GM19468 (cell line): ENCODE data around the gene ANO6.

Experiments
- ATAC-seq: cut with Tn5 transposase; IDR thresholded peaks from one replicate; pipeline ENCODE4 v1.9.1; 2021; ENCODE audit warnings: mild to moderate bottlenecking, moderate library complexity, moderate number of reproducible peaks; ENCODE audit not compliant: unreplicated experiment; ENCODE audit errors: extremely low read depth

ANO6 gene

GRCh38 chr12:45337835-45338234 is 121.9 kb downstream of the ANO6 start:
- no peak for ATAC-seq

DNA sequence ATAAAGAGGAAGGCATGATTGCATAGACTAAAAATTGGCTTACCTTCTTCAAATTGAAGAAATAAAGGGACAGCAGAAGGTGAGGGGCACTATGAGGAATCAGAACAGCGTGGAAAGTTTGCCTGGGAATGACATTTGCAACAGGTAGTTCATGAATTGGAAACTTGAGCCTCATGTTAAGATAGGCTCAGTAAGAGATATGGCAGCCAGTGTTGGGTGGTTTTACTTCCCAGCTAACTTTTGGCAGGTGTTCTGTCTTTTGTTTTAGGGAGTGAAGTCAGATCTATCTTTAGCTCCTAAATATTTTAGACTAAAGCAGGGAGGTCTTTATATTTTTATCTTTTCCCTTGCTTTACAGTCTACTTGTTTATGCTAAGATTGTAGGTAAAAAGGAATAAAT is 122.4 kb downstream of the ANO6 start:
- no peak for ATAC-seq

- no peak for ATAC-seq
Observed at GRCh38 chr12:45339035-45339434, 123.1 kb downstream of the ANO6 start.

DNA sequence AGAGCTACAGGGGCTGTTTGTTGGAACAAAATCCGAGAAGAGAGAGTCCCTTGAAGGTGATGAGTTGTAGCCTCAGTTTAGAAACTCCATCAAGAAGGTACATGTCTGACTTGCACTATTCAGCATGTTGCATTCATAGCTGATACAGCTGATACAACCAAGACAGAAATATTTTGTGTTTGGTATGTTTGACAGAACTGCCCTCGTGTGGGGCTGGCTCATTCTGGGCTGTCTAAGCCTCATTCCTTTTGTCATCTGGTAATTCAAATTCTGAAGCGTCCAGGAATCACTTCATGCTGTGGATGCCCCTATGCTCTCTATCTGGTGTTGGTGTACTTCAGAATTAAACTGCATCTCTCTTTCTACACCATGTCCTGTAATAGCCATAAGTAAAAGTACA is 126.3 kb downstream of the ANO6 start:
- no peak for ATAC-seq

GRCh38 chr12:45342848-45343247 is 127.0 kb downstream of the ANO6 start:
- ATAC-seq, result no peak

- no peak for ATAC-seq
Observed at GRCh38 chr12:45343269-45344051, 127.6 kb downstream of the ANO6 start.

DNA sequence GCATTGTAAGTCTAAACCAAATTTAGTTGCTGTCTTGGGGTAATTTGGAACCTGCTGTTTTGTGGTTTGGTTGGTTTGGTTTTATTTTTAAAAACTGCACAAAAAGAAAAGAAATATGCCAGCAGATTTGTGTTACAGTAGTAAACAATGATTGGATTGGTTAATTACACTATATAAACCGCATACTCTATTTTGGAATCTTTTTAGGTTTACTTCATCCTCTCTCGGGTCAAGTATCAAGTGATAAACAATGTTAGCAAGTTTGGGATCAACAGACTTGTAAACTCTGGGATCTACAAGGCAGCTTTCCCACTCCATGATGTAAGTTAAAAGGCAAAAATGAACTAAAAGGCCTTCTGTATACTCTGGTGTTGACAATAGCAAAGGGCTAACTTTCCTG is 132.4 kb downstream of the ANO6 start:
- no peak for ATAC-seq

DNA sequence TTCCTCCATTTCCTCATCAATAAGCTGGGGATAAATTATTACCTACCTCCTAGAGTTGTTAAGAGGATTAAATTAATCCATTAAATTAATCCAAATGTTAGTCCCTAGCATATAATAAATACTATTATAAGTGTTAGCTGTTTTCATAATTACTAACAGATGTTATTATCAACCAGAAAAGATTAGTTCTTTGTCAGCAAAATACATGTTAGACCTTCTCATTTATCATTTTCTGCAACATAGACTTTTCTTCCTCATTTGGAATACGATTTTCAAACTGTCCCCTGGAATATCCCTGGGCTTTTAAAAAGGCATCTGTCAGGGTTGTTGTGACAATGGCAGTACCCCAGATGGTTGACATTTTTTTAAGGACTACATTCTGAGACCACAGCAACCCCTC is 133.1 kb downstream of the ANO6 start:
- ATAC-seq, result no peak

DNA sequence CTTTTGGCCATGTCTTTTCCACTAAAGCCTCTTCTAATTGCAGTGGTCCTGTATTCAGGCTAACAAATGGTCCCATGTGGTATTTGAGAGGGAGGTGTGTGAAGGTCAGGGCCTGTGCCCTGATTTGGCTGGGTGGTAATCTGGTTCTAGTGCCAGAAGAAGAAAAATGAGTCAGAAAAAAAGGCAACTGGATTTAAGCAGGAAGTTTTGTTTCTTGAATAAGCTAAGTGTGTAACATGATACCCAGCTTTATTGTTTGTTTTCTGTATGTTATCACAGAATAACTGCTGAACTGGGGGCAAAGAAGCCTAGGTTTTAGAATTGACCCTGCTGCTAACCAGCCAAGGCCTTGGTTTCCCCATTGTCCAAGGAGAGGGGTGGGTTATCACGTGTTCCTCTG is 134.0 kb downstream of the ANO6 start:
- ATAC-seq, result no peak

DNA sequence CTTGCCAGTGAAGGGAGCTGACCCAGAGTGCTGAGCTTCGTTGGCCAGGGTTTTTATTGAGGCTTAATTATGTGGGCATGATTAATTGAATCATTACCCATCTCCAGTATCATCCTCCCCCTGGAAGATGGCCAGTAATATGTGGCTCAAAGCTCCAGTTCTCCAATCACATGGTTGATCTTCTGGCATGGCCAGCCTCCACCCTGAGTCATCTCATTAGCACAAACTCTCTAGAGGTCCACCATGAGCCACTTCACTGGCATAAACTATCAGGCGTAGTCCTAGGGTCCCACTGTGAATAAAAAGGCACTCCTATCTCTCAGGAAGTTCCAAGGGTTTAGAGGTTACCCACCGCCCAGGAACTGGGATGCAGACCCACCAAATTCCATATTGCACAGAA is 135.0 kb downstream of the ANO6 start:
- ATAC-seq, result no peak

- no peak for ATAC-seq
Observed at GRCh38 chr12:45351921-45352670, 136.2 kb downstream of the ANO6 start.

- ATAC-seq, result no peak
Observed at GRCh38 chr12:45353944-45354343, 138.0 kb downstream of the ANO6 start.

GRCh38 chr12:45354399-45354798 is 138.5 kb downstream of the ANO6 start:
- peak; percentile 74 for ATAC-seq

GRCh38 chr12:45355730-45356129 is 139.8 kb downstream of the ANO6 start:
- no peak for ATAC-seq

- ATAC-seq, result no peak
Observed at GRCh38 chr12:45356822-45357538, 141.1 kb downstream of the ANO6 start.

- ATAC-seq, result no peak
Observed at GRCh38 chr12:45357539-45358417, 141.9 kb downstream of the ANO6 start.

DNA sequence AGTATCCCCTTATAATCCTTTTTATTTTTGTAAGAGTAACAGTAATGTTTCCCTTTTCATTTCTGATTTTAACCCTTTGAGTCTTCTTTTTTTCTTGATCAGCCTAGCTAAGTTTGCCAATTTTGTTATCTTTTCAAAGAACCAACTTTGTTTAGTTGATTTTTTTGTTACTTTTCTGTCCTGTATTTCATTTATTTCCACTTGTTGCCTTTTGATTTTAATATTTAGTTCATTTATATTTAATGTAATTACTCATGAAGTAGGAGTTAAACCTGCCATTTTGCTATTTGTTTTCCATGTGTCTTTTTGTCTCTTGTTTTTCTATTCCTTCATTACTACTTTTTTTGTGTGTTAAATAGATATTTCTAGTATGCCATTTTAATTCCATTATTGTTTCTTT is 146.4 kb downstream of the ANO6 start:
- no peak for ATAC-seq

DNA sequence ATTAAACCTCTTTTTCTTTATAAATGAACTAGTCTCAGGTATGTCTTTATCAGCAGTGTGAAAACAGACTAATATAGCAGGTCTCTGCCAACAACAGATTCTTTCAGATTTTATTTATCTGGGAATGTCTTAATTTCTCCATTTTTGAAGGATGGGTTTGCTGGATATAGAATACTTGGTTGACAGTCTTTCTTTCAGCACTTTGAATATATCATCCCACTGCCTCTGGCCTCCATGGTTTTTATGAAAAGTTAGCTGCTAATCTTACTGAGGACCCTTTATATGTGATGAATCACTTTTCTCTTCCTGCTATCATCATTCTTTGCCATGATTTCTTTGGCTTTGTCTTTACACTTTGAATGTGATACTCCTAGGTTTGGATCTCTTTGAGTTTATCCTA is 148.0 kb downstream of the ANO6 start:
- no peak for ATAC-seq

DNA sequence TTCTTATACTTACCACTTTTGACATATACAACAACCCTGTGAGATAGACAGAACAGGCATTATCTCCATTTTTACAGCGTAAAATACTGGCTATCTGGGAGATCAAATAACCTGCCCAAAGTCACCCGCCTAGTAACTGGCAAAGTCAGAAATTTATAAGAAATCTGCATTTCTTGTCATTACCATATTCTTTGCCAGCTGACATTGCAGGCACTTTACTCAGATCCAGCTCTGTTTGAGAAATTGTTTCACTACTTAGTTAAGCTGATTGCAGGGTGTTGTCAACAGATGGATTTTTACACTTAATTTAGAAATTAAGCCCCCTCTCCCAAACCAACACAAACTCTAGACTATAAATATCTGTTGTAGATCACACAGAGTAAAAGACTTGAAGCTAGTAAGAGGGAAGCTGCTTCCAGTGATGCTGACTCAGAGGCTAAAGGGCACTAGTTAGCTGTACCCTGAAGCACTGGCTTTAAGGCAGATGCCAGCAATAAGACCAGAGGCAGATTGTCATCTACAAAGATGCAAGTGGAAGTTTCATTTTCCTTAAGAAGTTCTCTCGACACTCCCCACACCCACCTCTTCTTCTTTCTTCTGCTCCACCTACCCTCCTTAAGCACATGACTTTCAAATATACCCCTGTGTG is 153.1 kb downstream of the ANO6 start:
- ATAC-seq, result no peak

- no peak for ATAC-seq
Observed at GRCh38 chr12:45377815-45378214, 161.9 kb downstream of the ANO6 start.
